VCaP (cell line): ENCODE measurements around the gene MAB21L1.

Experiments used
- H3K27ac ChIP-seq: fragments of 450-650 bp; 2 replicates; pipeline ENCODE4 v1.5.1; 2017
- TF ChIP-seq, protein P1 (sequence below): fragments of 450-650 bp; conservative IDR thresholded peaks from 2 replicates; pipeline ENCODE4 v1.5.1; 2017; ENCODE audit warnings: mild to moderate bottlenecking, moderate library complexity

The MAB21L1 gene

DNA sequence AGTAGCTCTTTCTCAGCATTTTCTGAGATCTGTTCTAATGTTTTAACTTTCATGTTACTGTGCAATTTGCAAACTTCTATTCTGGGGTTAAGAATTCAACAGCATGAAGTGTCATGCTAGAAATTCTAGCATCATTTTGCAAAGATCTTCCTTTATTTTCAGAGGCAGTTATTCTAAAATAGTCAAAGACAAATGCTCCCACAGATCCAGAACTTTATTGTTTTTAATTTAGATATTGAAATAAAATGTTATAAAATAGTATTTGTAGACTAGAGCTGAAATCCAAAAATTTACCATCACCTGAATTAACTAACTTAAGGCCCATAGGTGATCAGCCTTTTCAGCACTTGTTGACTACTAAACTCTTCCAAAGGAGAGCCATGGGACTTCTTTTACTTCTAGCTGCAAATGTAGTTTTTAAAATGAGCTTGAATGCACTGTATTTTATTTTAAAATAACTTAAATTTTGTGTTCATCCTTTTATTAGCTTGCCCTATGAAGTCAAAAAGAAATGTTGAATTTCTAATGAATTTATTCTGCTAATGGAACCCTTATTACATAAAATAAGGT is 3.2 kb downstream of the MAB21L1 start:
- no peak overlapping the region for H3K27ac ChIP-seq
- TF ChIP-seq, protein P1, sequence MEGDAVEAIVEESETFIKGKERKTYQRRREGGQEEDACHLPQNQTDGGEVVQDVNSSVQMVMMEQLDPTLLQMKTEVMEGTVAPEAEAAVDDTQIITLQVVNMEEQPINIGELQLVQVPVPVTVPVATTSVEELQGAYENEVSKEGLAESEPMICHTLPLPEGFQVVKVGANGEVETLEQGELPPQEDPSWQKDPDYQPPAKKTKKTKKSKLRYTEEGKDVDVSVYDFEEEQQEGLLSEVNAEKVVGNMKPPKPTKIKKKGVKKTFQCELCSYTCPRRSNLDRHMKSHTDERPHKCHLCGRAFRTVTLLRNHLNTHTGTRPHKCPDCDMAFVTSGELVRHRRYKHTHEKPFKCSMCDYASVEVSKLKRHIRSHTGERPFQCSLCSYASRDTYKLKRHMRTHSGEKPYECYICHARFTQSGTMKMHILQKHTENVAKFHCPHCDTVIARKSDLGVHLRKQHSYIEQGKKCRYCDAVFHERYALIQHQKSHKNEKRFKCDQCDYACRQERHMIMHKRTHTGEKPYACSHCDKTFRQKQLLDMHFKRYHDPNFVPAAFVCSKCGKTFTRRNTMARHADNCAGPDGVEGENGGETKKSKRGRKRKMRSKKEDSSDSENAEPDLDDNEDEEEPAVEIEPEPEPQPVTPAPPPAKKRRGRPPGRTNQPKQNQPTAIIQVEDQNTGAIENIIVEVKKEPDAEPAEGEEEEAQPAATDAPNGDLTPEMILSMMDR: no peak

DNA sequence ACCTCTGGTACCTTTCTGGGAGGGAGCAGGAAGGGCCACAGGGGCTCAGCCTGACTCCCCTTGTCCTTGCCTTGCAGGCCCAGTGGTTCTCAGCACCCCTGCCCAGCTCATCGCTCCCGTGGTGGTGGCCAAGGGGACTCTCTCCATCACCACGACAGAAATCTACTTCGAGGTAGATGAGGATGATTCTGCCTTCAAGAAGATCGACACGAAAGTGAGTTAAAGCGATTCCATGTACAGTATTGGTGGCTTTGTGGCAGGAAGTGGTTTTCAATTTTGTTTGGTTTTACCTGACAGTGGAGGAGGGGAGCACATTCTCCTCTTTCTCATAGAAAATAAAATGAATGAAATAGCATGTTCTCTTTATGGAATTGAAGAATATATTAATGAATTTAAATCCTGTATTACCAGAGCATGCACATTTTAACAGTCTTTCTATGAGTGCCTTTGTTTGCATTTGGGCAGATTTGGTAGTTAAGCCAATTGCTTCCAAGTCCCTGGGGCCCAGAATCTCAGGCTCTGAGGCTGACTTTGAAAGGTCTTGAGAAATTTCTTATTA is 4.1 kb downstream of the MAB21L1 start:
- TF ChIP-seq, protein P1: no peak
- H3K27ac ChIP-seq: no peak overlapping the region

DNA sequence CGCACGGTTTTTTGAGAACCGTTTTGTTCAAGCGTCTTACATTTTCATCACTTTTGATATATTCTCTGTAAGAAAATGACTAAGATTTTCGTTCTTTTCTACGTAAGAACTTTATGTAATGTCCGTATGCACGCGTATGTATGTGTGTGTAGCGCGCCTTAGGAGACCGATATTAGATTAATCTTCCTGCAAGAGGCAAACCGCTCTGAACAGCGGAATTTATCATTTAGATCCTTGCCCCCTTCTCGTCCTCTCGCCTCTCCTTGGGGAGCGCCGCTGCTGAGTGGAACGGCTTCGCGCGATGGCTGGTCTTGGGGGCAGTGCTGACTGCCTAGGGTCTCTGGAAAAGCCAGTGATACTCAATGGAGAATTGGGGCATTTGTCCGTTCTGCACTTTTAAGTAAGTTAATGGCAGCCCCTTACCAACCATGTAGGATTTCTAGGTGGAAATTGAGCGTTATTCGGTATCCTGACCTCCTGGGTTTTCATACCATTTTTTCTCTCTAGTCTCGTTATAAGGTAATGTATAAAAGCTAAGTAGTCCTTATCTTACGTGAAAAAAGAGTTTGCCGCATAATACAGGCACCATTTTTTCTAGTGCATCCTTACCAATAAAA is 4.7 kb downstream of the MAB21L1 start:
- TF ChIP-seq, protein P1: no peak
- H3K27ac ChIP-seq: no peak overlapping the region

DNA sequence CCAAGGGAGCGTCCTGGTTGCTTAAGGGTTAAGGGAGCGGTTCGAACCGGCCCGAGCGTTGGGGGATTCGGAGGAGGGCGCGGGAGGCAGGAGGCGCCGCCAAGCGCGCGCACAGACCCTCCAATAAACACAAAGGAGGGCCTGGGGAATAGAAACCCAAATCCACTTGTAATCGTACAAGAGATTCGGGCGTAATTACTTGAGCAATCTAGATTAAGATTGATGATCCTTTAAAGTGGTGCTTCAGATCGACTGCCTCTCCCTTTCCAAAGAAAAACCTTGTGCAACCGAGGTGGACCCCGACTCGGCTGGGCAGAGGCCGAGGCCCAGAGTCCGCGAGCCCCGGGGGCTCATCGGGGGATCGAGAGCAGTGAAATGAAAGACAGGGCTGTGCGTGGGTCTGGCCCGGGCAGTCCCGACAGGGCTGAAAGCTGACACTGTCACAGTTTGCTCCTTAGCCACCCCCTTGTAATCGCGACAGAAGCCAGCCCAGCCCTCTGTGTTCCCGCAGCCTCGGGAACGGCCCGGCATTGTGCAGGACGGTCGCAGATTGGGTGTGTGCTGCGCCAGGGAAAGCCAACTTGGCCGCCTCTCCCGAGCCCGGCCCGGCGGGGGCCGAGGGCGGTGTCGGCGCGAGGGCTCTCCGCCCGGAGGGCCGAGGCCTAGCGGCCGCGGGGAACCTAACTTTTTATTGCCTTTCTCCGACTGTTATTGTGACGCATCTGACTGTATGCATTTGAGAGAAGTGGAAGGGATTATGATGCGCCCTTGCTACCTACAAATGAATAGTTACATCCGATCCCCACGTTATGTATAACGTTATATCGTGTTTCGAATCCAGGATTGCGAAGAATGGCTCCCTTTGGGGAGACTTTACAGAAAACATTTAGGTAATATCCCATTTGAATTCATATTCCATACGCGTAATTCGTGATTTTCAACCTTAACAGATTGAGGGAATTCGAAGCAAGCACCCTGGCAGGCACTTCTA is 5.5 kb downstream of the MAB21L1 start:
- TF ChIP-seq, protein P1: no peak

DNA sequence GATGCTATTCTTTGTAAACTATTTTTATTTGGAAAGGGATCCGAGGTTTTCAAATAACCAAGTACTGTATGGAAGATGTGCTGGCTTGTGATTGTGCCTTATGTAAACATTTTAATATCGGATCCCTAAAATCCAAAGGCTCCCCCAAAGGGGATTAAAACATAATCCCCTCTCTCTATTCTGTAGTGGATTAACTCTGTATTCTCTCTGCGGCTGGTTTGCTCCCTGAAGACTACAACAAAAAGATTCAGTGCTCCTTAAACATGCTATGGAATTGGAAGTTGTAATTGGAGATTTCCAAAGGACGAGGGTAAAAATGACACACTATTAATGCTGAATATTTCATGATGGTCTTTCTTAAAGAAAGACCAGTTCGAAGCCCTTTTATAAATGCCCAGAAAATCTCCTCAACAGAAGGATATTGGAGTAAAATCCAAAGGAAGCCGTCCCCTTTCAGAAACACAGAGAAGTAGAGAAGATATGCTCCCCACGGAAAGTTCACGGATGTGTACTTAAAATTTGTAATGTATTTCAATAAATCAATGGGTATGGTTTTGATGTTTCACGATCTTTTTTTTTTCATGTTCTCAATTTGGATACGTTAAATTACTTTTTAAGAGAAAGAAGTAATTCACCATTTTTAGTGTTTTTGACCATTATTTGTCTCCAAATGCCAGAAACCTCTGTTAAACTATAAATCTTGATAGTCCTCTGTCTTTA is 6.5 kb downstream of the MAB21L1 start:
- TF ChIP-seq, protein P1: no peak
- H3K27ac ChIP-seq: no peak overlapping the region

More for the DNA sequence above, 5.5 kb downstream of the MAB21L1 start:
- H3K27ac ChIP-seq: no peak overlapping the region

DNA sequence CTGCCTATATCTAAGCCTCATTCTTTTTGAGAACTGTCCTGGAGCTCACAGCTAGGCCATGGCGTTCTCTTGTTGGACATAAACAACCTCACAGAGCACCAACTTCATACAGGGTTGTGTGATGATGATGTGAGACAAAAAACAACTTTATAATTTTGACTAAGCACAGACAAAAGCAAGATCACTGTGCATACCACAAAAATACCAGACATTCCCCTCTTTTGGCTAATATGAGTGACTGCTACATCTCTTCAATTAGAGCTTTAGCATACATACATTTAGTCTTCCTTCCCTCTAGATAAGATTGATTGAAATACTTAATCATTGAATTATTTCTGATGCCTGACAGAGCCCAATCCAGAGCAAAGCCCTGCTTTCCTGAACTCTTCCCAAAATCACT is 8.3 kb downstream of the MAB21L1 start:
- no peak overlapping the region for H3K27ac ChIP-seq
- TF ChIP-seq, protein P1: no peak
